ENCODE measurements around the gene MRPS18A.
"Not testable (repeated sequence)": the region's sequence is repeated elsewhere in the genome, so short reads cannot be mapped to it uniquely, and the experiment has no call there.

Gene MRPS18A

DNA sequence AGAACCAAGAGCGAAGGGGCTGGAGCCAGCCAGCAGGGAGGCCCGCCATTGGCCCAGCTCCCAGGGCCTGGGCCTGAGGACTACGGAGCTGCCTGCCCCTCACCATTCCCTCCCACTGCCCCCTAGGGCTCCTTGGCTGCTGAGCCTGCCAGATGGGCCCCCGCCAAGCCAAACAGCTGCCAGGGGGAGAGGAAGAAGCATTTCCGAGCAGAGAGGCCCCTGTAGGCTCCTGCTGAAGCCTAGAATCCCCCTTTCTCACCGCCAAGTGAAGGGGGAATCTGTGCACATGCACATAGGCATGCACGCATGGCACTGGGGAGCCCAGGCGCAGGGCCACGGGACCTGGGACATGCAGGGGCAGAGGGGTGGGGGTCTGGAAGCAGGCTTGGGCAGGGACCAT is 28.5 kb upstream of the MRPS18A start:
- peak; percentile 64 to 89 for DNase-seq

DNA sequence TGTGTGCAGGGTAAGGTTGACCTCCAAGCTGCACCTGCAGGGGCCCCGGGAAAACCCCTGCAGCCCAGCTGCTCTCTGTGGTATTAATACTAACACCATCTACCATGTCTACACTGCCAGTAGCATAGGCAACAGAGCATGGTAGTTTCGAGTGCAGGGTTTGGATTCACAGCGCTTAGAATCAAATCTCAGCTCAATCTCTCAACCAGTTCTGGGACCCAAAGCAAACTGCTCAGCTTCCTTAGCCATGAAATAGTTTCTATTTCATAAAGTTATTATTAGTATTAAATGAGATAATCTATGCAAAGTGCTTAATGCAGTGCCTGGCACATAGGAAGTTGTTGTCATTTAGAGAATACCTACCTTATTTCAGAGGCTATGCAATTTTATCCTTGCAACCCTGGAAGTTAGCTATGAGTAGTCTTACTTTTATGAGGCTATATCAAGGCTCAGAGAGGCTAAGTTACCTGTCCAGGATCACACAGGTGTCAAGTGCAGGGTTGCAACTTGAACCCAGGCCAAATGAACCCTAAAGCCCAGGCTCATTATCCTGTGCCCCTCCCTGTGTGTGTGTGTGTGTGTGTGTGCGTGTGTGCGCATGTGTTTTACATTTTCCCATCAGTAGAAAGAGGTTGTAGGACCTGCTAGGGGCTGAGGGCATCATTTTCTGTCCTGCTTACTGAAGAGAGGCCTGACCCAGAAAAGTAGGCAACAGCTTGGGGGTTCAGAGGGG is 27.6 kb upstream of the MRPS18A start:
- DNase-seq: no peak

DNA sequence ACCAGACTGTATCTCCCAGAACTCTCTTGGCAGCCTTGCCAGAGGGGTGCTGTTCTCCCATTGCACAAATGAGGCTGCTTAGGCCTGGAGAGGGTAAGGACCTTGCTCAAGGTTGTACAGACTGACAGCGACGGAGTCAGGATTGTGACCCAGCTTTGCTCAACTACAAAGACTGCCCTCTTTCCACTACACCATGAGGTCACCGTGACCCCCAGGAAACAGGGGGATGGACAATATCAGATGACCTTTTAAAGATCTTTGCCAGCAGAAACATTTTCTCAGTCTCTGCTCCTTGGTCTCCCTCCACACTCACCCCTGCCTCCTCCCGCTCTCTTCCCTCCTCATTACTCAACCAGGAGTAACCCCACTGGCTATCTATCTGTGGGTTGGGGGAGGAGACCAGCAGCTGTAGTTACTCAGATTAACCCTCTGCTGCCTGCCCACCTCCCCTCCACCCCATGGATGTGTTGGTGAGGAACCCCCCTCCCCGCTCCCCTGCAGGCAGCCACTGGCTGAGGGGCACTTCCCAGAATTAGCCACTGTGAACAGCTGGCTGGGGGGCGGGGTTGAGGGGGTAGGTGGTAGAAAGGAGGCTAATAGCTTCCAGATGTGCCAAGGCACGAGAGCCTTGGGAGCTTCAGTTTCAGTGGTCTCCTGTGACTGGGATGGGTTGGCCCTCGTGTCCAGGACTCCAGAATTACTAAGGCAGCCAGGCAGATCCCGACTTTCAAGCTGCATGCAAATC is 26.9 kb upstream of the MRPS18A start:
- no peak for DNase-seq

DNA sequence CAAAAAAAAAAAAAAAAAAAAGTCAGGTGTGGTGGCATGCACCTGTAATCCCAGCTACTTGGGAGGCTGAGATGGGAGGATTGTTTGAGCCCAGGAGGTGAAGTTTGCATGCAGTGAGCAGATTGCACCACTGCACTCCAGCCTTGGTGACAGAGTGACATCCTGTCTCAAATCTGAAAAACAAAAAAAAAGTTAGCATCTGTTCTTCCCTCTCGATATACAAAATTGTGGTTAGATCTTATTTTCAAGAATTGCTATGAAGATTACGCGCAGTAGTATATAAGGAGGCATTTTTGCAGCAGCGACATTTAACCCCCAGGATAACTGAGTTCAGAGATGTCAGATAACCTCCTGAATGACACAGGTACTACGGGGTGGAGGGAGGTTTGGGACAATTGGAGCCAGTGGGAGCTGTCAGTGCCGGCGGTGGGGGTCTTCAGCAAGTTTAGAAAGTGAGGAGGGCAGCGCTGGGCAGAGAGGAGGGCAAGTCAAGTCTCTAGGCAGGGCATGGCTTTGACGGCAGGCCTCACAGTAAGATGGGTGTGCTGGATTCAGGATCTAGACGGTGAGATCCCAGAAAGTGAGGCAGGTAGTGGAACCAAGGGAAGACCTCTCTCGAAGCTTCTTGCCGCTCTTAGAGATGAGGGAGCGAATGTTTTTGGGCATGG is 26.2 kb upstream of the MRPS18A start:
- no peak for DNase-seq

DNA sequence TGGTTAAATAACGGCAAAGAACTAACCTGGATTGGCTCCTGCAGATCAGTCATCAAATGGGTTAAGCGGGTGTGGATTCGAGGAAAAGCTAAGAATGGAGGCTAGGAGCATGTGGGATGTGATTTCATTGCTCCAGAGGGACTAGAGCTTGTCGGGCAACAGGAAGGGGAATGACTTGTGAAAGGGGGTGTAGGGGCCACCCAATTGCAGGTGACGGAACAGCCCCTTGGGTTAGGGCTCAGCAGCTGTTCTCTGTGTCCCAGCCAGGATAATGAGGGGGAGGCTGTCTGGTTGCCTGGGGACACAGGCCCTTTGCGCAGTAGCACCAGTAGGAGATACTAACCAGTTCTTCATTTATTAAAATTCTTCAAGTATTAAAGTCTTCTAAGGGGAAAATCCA is 25.0 kb upstream of the MRPS18A start:
- DNase-seq: no peak

DNA sequence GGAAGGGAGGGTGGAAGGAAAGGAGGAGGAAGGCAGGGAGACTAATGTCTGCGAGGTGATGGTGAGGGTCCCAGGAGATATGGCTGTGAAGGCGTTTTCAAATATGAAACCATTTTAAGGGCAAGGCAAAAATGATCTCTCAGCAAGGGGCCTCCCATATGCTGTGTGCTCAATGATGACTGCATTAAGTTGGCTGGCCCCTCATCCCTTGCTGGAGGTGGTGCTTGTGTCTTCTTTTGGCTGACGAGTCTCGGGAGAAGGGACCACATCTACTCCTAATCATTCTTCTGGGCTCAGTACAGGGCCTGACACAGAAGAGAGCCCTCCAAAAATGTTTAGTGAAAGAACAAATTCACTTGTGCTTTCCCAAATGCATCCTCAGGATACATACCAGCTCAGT is 23.0 kb upstream of the MRPS18A start:
- DNase-seq: no peak

DNA sequence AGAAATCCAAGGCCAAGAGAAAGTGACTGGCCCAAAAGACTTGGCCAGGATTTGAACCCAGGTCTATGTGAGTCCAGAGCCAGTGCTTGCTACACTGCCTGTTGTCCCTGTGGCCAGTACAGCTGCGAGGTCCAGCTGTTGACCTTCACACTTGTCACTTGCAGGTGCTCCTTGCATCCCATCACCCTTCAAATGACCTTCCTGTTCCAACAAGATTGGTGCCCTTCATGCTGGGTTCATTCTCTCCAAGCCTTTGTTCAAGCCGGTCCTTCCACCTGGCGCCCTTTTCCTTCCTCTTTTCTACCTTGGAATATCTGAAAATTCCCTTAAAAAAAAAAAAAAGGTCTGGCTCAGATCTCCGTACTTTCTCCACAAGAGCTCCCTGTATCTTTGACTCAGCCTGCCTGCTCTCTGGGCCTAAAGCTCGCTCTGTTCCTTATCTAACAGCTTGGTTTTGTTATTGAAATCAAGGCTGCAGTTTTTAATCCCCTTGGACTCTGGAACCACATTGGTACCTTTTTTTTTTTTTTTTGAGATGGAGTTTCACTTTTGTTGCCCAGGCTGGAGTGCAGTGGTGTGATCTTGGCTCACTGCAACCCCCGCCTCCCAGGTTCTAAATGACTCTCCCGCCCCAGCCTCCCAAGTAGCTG is 22.2 kb upstream of the MRPS18A start:
- no peak for DNase-seq

DNA sequence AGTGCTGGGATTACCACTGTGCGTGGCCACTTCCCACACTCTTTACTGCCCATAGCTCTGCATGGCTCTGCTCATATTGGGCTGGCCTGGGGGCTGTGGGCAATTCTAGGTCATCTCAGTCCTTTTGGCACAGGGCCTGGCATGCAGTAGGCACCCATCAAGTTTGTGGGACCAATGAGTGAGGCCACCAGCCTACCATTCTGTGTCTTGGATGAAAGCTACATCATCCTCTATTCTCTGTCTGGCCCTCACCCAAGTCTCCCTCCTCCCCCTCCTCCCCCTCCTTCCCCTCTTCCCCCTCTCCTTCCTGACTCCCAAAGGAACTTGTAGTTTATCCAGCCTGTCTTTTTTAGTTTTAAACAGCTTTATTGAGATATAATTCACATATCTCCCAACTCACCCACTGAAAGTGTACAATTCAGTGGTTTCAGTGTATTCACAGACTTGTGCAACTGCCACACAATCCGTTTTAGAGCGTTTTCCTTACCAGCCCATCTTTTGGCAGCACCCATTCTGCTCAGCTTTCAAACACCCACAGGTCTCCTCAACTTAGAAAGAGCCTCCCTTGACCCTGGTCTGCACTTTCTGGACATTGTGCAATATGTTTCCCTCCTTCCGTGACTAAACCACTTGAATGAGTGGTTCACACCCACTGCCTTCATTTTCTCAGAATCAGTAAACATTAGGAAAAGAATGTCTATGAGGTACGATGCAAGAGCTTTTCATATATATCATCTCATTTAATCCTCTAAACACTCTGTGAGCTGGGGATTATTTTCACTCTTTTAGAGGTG is 21.5 kb upstream of the MRPS18A start:
- DNase-seq: no peak

DNA sequence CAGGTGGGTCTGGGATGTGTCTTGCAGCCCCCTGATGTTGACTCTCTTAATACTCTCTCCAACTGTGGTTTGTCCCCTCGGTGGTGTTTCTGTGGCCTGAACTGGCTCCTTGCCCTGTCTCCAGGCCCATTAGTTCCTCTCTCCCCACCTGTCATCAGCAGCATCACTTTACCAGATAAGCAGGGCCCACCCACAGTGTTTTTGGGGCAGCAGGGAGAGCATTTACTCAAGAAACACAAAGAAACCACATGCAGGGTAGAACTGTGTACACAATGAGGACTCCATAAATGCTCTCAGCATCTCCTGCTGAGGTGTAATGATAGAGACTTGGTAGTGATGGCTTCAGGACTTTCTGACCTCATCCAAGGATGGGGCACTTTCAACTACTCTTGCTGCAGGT is 20.2 kb upstream of the MRPS18A start:
- no peak for DNase-seq

DNA sequence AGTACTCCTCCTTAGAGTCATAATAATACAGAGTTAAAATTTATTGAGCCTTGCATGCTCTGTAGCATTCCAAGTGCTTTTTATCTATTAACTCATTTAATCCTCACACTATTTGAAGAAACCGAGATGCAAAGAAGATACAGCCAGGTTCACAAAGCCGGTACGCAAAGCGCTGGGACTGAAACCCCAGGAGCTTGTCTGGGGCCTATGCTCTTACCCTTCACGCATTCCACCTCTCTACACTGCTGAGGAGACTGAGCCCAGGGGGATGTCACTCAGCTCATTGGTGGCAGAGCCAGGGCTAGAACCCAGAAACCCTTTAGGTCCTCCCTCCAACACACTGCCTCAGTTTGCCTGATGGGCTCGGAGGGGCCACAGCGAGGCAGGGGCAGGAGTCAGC is 19.7 kb upstream of the MRPS18A start:
- no peak for DNase-seq

DNA sequence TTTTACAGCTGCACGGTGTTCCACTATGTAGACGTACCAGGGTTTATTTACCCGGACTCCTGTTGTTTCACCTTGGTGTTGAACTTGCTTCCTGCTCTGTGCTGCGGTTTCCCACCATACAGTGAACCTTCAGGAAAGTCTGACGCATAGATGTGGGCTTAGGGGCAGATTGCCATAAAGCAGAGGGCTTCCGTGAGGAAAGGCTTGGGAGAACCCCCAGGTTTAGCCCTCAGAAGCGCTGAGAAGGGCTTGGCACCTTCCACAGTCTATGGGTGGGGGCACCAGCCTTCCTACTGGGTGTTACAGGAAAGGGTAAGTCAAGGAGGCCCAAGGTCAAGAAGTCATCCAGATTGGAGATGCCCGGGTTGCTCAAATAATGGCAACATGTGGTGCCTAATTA is 19.2 kb upstream of the MRPS18A start:
- DNase-seq: no peak

DNA sequence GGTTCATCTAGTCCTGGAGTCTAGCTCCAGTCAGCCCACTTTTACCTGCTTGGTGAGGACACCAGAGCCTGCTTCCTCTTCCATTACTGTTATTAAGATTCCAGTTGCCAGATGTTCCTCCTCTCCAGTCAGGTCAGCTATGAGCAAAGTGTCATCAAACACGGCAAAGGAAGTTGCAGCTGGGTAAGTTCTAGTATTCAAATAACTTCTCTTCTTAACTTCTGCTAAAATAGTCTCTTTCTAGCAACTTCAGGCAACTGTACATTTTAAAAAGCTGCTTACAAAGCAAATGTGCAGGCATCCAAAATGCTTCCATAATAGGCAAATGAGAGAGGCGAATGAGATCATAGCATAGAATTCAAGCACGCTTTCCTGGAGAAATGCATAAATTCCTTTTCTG is 18.4 kb upstream of the MRPS18A start:
- no peak for DNase-seq

DNA sequence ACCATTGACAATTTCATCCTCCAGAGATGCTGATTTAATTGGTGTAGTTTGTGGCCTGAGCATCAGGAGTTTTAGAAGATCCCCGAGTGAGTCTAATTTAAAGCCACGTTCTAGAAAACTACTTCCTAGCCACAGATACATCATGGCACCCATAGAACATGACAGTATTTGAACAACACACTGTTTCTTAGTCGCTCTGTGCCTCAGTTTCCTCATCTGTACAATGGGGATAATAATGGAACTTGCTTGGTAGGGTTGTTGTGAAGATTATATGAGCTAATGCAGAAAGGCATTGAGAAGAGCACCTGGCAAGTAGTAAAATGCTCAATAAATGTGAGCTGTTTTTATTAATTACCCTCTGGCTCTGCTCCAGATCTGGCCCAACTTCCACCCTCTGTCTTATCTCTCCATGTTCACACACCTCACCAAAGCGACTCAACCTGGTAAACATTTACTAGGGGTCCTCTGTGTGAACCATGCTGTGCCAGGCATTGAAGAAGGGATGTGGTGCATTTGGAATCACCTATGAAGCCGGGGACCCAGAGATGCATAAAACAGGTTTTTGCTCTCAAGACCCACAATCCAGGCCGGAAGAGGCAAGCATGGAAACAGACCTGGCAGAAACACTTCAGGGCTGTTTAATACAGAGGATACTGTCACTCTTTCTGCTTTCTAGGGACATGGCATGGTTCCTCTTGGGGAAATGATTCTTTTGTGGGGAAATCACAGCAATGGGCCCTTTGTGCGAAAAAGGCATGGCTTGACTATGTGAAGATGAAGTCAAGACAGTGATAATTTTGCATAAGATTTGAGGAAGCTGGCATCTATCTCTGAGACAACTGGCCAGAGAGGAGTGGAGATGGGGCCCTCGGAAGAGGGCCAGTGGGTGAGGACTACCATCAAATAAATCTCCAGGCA is 16.2 kb upstream of the MRPS18A start:
- DNase-seq: no peak

DNA sequence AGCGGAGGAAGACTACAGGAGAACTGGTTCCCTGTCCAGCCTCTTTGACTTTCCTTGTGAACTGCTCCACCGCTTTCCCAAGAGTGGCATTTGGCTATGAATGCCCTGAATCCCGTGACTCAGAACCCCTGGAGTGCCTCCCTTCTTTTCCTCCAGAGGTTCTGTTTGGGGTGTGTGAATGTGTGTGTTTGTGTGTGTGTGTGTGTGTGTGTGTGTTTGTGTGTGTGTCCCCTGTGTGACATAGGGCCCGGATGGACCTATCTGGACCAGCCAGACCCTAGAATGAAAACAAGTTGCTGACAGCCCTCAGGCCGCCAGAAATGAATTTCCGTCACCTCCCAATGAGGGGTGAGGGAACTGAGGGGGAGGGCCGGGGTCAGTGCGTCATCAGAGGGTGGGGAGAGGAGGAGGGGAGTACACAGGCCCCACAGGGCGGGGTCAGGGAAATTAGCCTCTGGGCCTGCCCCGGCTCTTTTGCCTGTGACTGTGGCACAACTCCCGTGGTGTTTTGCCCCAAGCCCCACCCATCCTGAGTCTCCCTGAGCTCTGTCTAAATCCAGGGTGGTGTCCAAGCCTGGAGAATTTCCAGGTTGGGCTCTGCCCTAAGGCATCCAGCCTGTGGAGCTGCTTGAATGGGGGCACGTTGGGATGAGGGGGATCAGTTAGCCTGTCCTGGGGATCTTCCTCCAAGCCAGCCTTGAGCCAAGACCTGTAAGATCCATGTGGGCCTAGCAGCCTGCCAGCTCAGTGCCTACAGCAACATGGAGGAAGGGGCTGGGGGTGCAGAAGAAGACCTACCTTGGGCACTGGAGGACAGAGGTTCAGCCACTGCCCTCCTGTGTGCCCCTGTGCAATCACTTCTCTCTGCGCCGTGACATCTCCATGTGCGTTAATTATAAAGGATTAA is 15.2 kb upstream of the MRPS18A start:
- DNase-seq: peak in 1 of 2 experiments; percentile 23

DNA sequence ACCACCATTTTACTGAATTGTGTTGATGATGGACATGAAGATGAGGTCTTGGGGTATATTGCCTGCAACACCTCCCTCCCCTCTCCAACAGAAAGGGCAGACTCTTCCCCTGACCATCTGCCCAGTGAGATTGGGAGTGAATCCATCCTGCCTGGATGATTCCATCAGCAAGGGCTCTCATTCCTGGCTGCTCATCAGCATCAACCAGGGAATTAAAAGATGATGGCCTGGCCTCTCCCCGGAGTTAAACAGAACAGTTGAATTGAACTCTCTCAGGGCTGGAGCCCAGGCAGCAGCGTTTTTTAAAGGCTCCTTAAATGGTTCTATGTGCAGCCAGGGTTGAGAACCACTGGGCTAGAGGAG is 14.6 kb upstream of the MRPS18A start:
- no peak for DNase-seq

DNA sequence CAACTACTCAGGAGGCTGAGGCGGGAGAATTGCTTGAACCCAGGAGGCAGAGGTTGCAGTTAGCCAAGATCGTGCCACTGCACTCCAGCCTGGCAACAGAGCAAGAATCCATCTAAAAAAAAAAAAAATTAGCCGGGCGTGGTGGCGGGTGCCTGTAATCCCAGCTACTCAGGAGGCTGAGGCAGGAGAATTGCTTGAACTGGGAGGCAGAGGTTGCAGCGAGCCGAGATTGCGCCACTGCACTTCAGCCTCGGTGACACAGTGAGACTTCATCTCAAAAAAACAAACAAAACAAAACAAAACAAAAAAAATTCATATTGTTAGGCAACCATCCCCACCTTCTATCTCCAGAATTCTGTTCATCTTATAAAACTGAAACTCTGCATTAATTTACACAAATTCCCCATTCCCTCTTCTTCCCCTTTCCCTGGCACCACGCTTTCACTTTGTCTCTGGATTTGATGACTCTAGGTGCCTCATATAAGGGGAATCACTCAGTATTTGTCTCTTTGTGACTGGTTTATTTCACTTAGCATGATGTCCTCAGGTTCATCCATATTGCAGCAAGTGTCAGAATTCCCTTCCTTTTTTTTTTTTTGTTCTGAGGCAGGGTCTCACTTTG is 13.5 kb upstream of the MRPS18A start:
- DNase-seq: not testable (repeated sequence)

DNA sequence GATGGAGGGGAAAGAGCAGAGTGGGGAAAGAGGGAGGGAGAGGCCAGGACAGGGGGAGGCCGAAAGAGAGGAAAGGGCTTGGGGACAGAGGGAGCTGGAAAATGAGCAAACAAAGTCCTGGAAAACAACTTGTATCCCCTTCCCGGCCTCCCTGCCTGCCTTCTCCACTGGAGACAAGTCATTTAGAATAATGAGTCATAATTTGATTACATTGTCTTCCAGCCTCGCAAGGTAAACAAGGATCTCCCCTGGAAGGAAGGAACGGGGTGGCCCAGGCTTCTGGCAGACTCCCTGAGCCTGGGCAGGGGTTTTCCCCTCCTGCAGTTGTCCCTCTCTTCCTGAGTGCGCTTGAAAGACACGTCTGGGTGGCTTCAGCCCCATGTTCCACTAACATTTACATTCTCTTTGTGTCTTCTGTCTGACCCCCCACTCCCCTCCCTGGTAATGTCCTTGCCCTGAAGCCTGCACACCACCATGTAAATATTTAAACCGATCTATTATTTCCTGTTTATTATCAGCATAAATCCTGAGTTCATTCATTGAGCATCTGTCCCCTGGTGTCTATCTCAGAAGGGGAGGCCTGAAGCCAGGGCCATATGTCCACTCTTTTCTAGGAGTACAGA is 12.1 kb upstream of the MRPS18A start:
- peak in 1 of 2 experiments; percentile 25 for DNase-seq

DNA sequence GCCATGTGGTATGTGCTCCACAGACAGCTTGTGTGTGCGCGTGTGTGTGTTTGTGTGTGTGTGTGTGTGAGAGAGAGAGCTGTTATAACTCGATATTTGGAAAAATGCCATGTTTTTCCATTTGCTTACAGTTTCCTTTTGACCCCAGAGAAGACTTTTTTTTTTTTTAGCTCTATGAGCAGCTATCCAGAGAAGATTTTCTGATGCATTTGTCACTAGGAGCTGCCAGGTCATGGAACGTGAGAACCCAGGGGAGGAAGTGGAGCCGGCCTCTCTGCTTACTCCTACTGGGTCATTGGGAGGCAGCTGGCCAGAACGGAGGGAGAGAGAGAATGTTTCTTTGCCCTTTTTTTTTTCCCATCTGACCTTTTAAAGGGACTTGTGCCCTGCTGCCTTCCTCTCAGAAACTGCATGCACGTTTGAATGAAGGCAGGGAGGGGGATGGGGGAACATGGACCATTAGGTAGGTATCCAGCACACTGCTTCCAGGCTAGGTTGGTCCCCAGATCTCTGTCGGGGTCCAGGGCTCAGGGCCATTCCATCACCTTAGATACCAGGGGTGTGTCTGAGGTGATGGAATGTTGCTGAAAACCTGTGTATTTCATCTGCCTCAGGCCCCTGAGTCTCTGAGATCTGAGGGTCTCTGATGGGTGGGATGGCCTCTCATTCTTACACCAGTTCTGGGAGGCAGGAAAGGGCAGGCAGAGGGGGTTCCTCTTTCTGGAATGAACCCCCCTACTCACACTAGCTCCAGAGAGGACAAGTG is 11.2 kb upstream of the MRPS18A start:
- DNase-seq: peak in 1 of 2 experiments; percentile 62

DNA sequence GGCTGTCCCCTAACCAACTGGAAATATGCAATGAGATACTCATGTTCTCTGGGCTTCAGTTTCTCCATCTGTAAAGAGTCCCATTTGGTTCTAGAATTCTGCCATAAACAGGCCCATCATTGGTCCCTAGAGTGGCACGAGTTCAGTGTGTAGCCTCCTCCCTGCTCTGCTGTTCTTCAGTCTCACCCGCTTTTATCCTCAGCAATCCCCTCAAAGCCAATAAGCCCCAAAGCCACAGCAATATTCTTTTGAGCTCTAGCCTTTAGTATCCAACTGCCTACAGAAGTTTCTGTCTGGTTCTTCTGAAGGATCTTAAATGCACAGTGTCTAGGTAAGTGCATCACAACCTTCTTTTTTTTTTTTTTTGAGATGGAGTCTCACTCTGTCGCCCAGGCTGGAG is 9.8 kb upstream of the MRPS18A start:
- no peak for DNase-seq

All from NCI-H446 (cell line).